GM12891 (cell line): ENCODE measurements around the gene LOC128125822.

Experiments used
- PAX5 ChIP-seq: IDR thresholded peaks from 2 replicates; pipeline ENCODE4 v1.6.1; 2011; ENCODE audit warnings: low read length, moderate library complexity, mild to moderate bottlenecking; ENCODE audit not compliant: insufficient read depth, severe bottlenecking
- POLR2A ChIP-seq: IDR thresholded peaks from 2 replicates; pipeline ENCODE4 v1.6.1; 2011; ENCODE audit warnings: low read depth, low read length, control low read depth
- POLR2AphosphoS5 ChIP-seq: IDR thresholded peaks from 2 replicates; pipeline ENCODE4 v1.6.1; 2011; ENCODE audit warnings: low read depth, low read length, control low read depth
- POU2F2 ChIP-seq: IDR thresholded peaks from 2 replicates; pipeline ENCODE4 v1.6.1; 2011; ENCODE audit warnings: low read depth, mild to moderate bottlenecking, control low read depth, low read length, moderate library complexity
- SPI1 ChIP-seq: IDR thresholded peaks from 2 replicates; pipeline ENCODE4 v1.6.1; 2011; ENCODE audit warnings: low read depth, low read length, control low read depth
- TAF1 ChIP-seq: IDR thresholded peaks from 2 replicates; pipeline ENCODE4 v1.6.1; 2011; ENCODE audit warnings: low read depth, low read length, control low read depth

DNA sequence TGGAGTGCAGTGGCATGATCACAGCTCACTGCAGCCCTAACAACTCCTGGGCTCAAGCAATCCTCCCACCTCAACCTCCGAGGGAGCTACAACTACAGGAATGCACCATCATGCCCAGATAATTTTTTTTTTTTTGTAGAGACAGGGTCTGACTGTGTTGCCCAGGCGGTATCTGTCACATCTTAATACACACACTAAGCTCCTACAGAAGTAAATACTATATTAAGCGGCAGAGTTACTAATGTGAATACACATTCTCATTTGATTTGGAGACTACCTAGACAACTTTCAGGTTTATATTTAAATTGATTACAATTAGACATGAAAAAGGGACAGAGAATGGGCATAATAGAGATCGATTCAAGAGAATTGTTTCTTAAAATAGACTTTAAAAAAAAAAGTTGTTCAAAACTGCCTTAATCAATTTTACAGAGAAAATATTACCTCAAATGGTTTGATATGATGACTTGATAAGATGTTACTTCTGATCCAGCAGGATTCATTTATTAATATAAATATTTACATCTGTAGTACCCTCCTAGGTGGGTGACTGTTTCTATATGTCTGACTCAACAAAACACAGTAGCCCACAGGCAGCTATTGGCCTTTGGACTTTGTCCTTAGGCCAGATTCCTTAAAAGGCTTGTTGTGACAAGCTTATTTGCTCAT, 7.1 kb upstream of the LOC128125822 start:
- TF ChIP-seq POLR2AphosphoS5: no peak
- TF ChIP-seq POLR2A: no peak
- TF ChIP-seq POU2F2: no peak
- no peak for TF ChIP-seq TAF1
- no peak for TF ChIP-seq SPI1
- no peak for TF ChIP-seq PAX5
